ENCODE measurements around the gene SAP30BP. TPM values are rescaled to one million over a fixed set of nuclear protein-coding genes. Genes with fewer than 3 reads are reported as not detected.

SAP30BP gene
- total RNA-seq, 1 experiment from 2014 or later = 96.4 TPM

GRCh38 chr17:75658237-75658636 is 8.9 kb upstream of the SAP30BP start:
- TF ChIP-seq, protein P1, sequence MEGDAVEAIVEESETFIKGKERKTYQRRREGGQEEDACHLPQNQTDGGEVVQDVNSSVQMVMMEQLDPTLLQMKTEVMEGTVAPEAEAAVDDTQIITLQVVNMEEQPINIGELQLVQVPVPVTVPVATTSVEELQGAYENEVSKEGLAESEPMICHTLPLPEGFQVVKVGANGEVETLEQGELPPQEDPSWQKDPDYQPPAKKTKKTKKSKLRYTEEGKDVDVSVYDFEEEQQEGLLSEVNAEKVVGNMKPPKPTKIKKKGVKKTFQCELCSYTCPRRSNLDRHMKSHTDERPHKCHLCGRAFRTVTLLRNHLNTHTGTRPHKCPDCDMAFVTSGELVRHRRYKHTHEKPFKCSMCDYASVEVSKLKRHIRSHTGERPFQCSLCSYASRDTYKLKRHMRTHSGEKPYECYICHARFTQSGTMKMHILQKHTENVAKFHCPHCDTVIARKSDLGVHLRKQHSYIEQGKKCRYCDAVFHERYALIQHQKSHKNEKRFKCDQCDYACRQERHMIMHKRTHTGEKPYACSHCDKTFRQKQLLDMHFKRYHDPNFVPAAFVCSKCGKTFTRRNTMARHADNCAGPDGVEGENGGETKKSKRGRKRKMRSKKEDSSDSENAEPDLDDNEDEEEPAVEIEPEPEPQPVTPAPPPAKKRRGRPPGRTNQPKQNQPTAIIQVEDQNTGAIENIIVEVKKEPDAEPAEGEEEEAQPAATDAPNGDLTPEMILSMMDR (IDR thresholded peaks at IDR 0.05; ENCODE audit: unreplicated experiment) = no peak
- CTCF ChIA-PET = interaction anchor here (0.7 kb wide), 1 partner anchor 102 kb away, joined by 3 read pairs; no protein-coding TSS in a partner anchor
- no peaks in the 10 kb centered on the region for H3K27me3 Mint-ChIP-seq (ENCODE audit: unreplicated experiment)
- H3K4me1 Mint-ChIP-seq (ENCODE audit: low read depth, unreplicated experiment) = no peaks in the 10 kb centered on the region
- DNase-seq = no peak
- intact Hi-C loops (cut with micrococcal nuclease; ENCODE audit: unreplicated experiment) = no loop called here
- H3K4me3 Mint-ChIP-seq (ENCODE audit: low read depth, unreplicated experiment) = no peak overlapping the region
- H3K36me3 Mint-ChIP-seq (ENCODE audit: insufficient read depth, unreplicated experiment) = peaks cover 31% of the 10 kb centered on the region
- BruUV-seq (replicated peaks) = no TSS peak
- no peak overlapping the region for H3K27ac Mint-ChIP-seq (ENCODE audit: unreplicated experiment)
- H3K9me3 Mint-ChIP-seq (ENCODE audit: low read depth, unreplicated experiment) = no peaks in the 10 kb centered on the region

DNA sequence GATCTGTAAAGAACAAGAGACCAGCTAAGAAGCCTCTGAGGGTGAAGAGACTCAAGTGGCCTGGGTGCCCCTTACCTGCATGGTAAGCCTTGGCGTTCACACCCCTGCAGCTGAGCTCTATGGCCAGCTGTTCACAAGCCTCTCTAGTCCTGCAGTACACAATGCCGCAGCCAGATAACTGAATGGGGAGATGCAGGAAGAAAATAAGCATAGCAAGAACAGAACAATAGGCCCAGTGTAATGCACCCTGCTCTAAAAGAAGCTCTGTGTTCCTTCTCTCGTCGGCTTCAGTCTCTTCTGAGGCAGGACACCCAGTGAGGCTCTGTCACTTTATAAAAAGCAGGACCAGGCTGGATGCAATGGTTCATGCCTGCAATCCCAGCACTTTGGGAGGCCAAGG is 5.6 kb upstream of the SAP30BP start:
- Mint-ChIP-seq H3K9me3 (ENCODE audit: low read depth, unreplicated experiment) (no peaks in the 10 kb centered on the region), H3K4me1 (ENCODE audit: low read depth, unreplicated experiment) (no peaks in the 10 kb centered on the region), H3K36me3 (ENCODE audit: insufficient read depth, unreplicated experiment) (peaks cover 29% of the 10 kb centered on the region), H3K4me3 (ENCODE audit: low read depth, unreplicated experiment) (no peak overlapping the region), H3K27ac (ENCODE audit: unreplicated experiment) (no peak overlapping the region), H3K27me3 (ENCODE audit: unreplicated experiment) (no peaks in the 10 kb centered on the region)
- intact Hi-C loops (cut with micrococcal nuclease; ENCODE audit: unreplicated experiment) = no loop called here
- TF ChIP-seq, protein P1 (IDR thresholded peaks at IDR 0.05; ENCODE audit: unreplicated experiment) = no peak
- no peak for DNase-seq
- CTCF ChIA-PET = interaction anchor here (0.7 kb wide), 1 partner anchor 175 kb away, joined by 3 read pairs; no protein-coding TSS in a partner anchor
- BruUV-seq (replicated peaks) = no TSS peak

GRCh38 chr17:75662511-75662910 is 4.6 kb upstream of the SAP30BP start:
- no peak overlapping the region for H3K4me3 Mint-ChIP-seq (ENCODE audit: low read depth, unreplicated experiment)
- DNase-seq = no peak

DNA sequence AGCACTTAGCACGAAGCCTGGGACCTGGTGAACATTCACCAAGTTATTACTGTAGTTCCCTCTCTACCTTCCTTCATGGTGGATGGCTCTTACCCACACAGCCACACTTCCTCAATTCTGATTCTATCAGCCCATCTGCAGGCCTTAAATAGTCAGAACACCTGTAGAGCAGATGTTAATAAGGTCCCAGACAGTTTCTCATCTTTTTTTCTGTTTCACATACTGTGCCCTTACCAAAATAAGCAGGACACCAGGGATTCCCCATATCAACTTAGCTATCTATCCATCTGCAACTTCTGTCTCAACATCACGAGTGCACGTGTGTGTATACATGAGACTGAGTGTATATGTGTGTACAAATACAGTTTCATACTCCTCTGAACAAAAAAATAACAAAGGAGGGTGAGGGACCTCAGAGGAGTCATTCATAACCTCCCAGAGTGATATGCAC is 3.0 kb upstream of the SAP30BP start:
- no peak for DNase-seq
- no peaks in the 10 kb centered on the region for H3K9me3 Mint-ChIP-seq (ENCODE audit: low read depth, unreplicated experiment)
- H3K4me3 Mint-ChIP-seq (ENCODE audit: low read depth, unreplicated experiment) = no peak overlapping the region
- H3K4me1 Mint-ChIP-seq (ENCODE audit: low read depth, unreplicated experiment) = peaks cover 9% of the 10 kb centered on the region
- peaks cover 11% of the 10 kb centered on the region for H3K36me3 Mint-ChIP-seq (ENCODE audit: insufficient read depth, unreplicated experiment)
- no peaks in the 10 kb centered on the region for H3K27me3 Mint-ChIP-seq (ENCODE audit: unreplicated experiment)
- TF ChIP-seq, protein P1 (IDR thresholded peaks at IDR 0.05; ENCODE audit: unreplicated experiment) = no peak
- H3K27ac Mint-ChIP-seq (ENCODE audit: unreplicated experiment) = no peak overlapping the region
- intact Hi-C loops (cut with micrococcal nuclease; ENCODE audit: unreplicated experiment) = no loop called here
- CTCF ChIA-PET = no interaction called here
- BruUV-seq (replicated peaks) = no TSS peak

More at GRCh38 chr17:75662511-75662910, 4.6 kb upstream of the SAP30BP start:
- no peaks in the 10 kb centered on the region for H3K9me3 Mint-ChIP-seq (ENCODE audit: low read depth, unreplicated experiment)
- peaks cover 21% of the 10 kb centered on the region for H3K36me3 Mint-ChIP-seq (ENCODE audit: insufficient read depth, unreplicated experiment)
- H3K27ac Mint-ChIP-seq (ENCODE audit: unreplicated experiment) = no peak overlapping the region
- TF ChIP-seq, protein P1 (IDR thresholded peaks at IDR 0.05; ENCODE audit: unreplicated experiment) = no peak
- no peaks in the 10 kb centered on the region for H3K27me3 Mint-ChIP-seq (ENCODE audit: unreplicated experiment)
- no TSS peak for BruUV-seq (replicated peaks)
- H3K4me1 Mint-ChIP-seq (ENCODE audit: low read depth, unreplicated experiment) = no peaks in the 10 kb centered on the region
- intact Hi-C loops (cut with micrococcal nuclease; ENCODE audit: unreplicated experiment) = no loop called here
- CTCF ChIA-PET = interaction anchor here (0.5 kb wide), 1 partner anchor 68 kb away, joined by 6 read pairs; no protein-coding TSS in a partner anchor

Measured in Calu3 (cell line).